Head of caudate nucleus (tissue), 42 donors: ENCODE data around the gene ZFPM1.

Experiments
- DNase-seq, 42 donors: peaks; one replicate each; pipeline versions ENCODE4 v3.0.0 to v3.0.0-alpha.2; 2020 to 2021; ENCODE audit warnings: mixed read lengths in 7 of 42
- intact Hi-C: fragments of 100-400 bp; cut with DNase I; formaldehyde crosslinking; loops from one replicate; pipeline ENCODE4 v1.15.0; 2022

Gene ZFPM1

GRCh38 chr16:88536971-88537751 is 84.1 kb downstream of the ZFPM1 start:
- intact Hi-C loops: no loop called here
- DNase-seq: peak in 1 of 42 donors; percentile 29

- intact Hi-C loops: no loop called here
- DNase-seq: no peak
Measured at GRCh38 chr16:88537859-88538258, 84.8 kb downstream of the ZFPM1 start.

- intact Hi-C loops: no loop called here
- no peak for DNase-seq
Measured at GRCh38 chr16:88538366-88539060, 85.4 kb downstream of the ZFPM1 start.

DNA sequence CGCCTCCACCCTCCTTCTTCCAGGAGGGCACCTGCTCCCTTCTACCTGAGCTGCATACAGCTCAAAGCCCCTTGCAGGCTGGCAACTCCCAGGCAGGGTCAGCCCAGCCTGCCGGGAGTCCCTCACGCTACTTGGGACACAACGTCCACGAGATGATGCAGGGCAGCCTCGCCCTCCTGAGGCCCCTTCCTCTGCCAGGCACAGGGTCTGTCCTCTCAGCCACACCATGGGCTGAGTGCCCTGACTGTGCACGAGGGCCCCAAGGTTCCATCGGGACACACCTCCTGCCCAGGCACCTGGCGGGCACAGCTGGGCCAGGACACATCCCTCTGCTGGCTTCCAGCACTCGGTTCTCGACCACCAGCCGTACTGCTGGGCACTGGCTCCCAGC is 86.2 kb downstream of the ZFPM1 start:
- intact Hi-C loops: no loop called here
- DNase-seq: no peak

DNA sequence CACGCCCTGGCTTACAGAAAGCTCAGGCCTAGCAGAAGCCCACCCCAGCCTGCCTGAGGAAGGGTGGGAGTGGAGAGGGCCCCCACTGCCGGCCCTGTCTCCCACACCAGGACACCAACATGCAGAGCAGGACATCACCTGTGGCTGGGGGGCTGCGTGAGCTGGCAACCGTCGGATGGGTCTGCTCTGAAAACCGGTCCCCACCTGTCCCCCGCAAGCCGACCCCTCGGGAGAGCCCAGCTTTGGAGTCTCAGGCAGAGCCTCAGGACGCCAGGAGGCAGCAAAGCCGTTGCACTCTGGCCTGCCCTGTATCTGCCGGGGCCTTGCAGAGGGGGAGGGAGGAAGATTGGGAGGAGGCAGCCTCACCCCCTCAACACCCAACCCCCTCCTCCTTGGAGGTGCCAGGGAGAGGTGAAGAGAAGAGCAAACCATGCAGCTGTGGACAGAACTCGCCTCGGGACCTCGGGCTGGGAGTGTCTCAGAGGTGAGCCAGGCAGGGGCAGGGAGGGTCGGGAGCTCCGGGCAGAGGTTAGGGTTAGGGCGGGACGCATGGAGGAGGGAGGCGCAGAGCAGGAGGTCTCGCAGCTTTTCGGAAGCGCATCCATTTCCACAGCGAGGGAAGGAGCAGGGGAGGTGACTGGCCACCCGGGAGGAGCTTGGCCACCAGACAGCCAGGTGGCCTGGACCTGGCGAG is 86.7 kb downstream of the ZFPM1 start:
- no peak for DNase-seq
- intact Hi-C loops: no loop called here

- DNase-seq: no peak
- intact Hi-C loops: no loop called here
Measured at GRCh38 chr16:88540346-88540977, 87.4 kb downstream of the ZFPM1 start.

DNA sequence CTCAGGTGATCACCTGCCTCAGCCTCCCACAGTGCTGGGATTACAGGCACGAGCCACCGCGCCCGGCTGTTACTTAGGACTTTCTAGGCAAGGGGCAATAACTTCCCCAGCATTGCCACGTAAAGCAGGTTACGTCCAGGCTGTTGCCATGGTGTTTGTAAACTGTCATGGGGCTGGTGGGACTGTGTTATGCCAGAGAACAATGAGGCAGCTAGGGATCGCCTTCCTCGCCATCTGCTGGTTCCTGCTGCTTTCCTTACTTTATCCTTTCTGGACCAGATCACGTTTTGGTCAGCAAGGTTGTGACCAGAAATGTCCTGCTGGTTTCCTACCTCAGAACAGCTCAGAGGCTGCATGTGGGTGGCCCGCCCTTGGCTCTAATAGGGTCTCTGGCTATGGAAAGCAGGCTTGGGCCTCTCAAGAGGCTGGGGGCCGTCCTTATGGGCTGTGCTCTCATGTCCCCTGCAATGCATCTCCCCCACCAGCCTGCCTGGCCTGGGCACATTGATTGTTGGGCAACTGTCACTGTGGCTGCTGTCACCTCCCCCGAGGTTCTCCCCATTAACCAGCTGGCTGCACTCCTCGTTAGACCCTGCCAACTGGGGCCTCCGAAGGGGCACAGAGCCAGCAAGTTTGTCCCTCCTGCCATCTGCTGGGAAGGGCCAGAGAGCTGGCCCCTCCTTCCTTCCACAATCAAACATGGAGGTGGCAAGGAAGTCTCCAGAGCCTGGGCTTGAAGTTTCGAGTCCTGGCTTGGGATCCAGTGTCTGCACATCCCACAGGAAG is 88.9 kb downstream of the ZFPM1 start:
- no peak for DNase-seq

GRCh38 chr16:88543230-88543813 is 90.2 kb downstream of the ZFPM1 start:
- DNase-seq: no peak
- intact Hi-C loops: no loop called here

More for the DNA sequence above, 88.9 kb downstream of the ZFPM1 start:
- intact Hi-C loops: no loop called here

- intact Hi-C loops: no loop called here
- DNase-seq: no peak
Measured at GRCh38 chr16:88545781-88546180, 92.7 kb downstream of the ZFPM1 start.

- no peak for DNase-seq
- intact Hi-C loops: no loop called here
Measured at GRCh38 chr16:88548131-88548874, 95.2 kb downstream of the ZFPM1 start.

GRCh38 chr16:88548985-88549384 is 95.9 kb downstream of the ZFPM1 start:
- intact Hi-C loops: no loop called here
- DNase-seq: no peak

DNA sequence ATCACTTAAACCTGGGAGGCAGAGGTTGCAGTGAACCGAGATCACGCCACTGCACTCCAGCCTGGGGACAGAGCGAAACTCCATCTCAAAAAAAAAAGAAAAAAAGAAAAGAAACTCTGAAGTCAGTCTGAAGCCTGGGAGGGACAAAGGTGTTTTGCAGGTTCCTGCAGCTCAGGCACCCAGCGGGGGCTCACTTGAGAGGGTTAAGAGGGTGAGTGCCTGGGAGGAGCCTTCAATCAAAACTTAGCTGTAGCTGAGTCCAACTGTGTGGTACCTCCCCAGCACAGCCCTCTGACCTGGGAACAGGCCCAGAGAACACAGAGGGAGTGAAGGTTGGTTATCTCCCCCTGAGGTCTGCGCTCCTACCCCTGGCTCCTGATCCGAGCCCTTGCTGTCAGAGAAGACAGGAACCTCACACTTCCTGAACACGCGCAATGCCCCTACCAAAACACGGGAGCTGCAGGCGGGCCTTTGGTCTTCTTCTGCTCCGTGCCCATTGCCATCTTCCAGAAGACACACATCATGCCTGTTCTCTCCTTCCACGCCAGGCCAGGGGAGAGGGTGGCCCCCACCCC is 96.7 kb downstream of the ZFPM1 start:
- intact Hi-C loops: no loop called here
- no peak for DNase-seq

DNA sequence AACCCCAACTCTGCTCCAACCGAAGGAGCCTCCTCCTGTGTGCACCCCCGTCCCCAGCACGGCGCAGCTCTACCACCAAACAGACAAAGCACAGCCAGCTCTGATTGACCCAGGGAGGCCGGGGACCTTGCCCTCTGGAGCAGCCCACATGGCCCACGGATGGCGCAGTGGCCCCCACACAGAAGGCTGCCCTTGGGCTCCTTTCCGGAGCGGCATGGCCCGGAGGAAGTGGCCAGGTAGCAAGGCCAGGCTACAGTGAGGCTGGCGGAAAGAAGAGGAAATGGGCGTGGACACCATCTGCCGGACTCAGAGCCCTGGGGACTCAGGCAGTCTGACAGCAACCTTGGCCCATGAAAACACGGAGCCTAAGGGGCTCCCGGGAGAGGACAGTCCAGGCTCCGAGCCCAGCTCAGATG is 97.2 kb downstream of the ZFPM1 start:
- no peak for DNase-seq
- intact Hi-C loops: no loop called here

DNA sequence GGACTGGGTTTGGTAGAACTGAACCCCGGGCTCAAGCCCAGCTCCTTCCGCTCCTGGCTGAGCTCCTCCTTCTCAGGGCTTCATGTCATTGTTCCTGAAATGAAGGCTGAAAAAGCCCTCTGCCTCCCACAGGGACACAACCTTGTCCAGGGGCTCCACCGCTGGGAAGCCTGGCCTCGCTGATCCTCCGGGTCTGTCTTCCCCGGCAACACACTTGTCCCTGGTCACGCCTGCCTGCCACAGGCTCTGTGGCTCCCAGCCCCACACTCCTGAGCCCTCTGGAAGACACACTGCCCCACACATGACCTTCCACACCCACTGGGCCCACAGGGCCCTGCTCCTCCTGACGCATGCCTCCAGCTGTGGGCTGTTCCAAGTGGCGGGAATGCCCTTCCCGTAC is 99.1 kb downstream of the ZFPM1 start:
- DNase-seq: no peak
- intact Hi-C loops: no loop called here

DNA sequence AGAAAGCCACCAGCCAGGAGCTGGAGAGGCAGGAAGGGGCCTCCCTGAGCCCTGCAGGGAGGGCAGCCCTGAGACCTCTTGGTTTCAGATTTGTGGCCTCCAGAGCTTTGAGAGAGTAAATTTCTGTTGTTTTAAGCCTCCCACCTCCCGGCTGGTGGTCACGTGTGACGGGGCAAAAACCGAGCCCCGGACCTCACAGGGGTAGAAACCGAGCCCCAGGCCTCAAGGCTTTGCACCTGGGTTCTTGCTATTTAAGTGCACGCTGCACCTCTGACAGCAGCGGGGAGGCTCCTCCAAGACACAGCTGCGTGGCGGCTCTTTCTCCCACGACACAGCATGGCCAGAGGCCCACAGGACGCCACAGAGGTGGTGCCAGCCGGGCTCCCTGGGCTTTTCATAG is 99.7 kb downstream of the ZFPM1 start:
- no peak for DNase-seq
- intact Hi-C loops: no loop called here

DNA sequence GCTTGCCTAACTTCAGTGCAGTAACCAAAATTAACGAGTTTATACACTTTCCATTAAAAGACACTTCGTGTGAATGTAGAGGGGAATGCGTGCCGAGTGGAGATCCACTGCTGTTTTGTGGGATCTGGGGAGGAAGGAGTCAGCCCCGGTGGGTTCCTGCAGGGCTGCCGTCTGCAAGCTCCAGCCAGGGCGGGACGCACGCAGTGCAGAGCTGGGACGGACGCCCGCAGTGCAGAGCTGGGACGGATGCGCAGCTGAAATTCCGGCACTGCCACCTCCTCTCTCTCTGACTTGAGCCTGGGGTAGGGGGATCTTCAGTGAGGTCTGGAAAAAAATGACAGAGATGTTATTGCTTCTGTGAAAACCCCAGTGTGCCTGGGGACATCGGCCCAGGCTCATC is 100.7 kb downstream of the ZFPM1 start:
- intact Hi-C loops: no loop called here
- DNase-seq: no peak

DNA sequence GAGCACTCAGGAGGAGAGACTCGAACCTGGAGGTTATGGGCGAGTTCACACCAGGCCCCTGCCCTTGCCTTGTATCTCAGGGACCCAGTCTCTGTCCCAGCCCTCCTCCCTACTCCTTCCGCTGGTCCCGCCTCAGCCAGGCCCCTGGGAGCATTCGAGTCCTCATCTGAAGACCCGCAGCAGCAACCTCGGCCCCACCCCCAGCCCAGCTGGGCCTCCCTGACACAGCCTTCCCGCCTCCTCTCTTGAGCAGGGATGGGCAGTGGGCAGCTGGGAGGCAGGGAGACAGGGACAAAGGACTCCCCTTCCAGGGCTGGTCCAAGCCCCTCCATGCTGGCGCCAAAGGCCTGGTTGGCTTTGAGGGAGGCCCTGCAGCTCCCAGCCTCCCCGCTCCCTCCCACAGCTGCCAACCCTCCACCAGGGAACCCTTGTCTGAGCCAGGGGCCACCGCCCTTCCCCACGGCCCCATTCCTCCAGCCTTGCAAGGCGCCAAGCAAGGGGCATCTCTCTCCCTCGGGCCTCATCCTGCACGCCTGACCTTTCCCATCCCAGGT is 101.7 kb downstream of the ZFPM1 start:
- no peak for DNase-seq
- intact Hi-C loops: no loop called here
